PC-3 (cell line): ENCODE measurements around the gene RHOB. TPM values are rescaled to one million over a fixed set of nuclear protein-coding genes. Genes with fewer than 3 reads are reported as not detected.
A peak's percentile ranks its signal among the peaks of the same experiment; 100 is the strongest.

Experiments
- ATAC-seq: fragments of 200-7000 bp; cut with Tn5 transposase; 2 replicates; pipeline ENCODE4 v1.9.1; 2020; ENCODE audit warnings: mild to moderate bottlenecking, moderate library complexity
- BruUV-seq: library from RNA; stranded (reverse); fragments of 400-500 nt; replicated peaks from 2 replicates; lab custom pipeline; 2021; lab: Mats Ljungman, UMichigan
- CTCF ChIA-PET: fragments of 300-600 bp; sonication (Branson Sonifier 250); formaldehyde crosslinking; loops from one replicate; lab custom pipeline; 2022; ENCODE audit warnings: antibody characterized with exemption; lab: Charles Lee
- POLR2A ChIA-PET: fragments of 300-600 bp; sonication (Branson Sonifier 250); formaldehyde crosslinking; loops from one replicate; lab custom pipeline; 2022; ENCODE audit warnings: antibody characterized with exemption; ENCODE audit not compliant: unreplicated experiment; lab: Charles Lee
- DNase-seq: peaks from one replicate; pipeline ENCODE4 v3.0.0-alpha.2; 2015
- H2AFZ ChIP-seq: fragments of 300-600 bp; sonication (generic); 2 replicates; pipeline ENCODE4 v1.6.0; 2016; ENCODE audit warnings: antibody characterized with exemption, low read length
- H3F3A ChIP-seq: fragments of 300-600 bp; sonication (generic); one replicate; pipeline ENCODE4 v1.6.0; 2017; ENCODE audit warnings: antibody characterized with exemption, low read length, control low read depth, mild to moderate bottlenecking; ENCODE audit not compliant: unreplicated experiment
- H3K27ac ChIP-seq: fragments of 300-600 bp; sonication (generic); 2 replicates; pipeline ENCODE4 v1.5.1; 2016; ENCODE audit warnings: mild to moderate bottlenecking, low read length
- H3K27me3 ChIP-seq: fragments of 300-600 bp; sonication (generic); 2 replicates; pipeline ENCODE4 v1.6.1; 2016; ENCODE audit warnings: low read length, mixed read lengths
- H3K36me3 ChIP-seq: fragments of 300-600 bp; sonication (generic); 2 replicates; pipeline ENCODE4 v1.6.1; 2016; ENCODE audit warnings: low read depth, mixed run types, low read length, mixed read lengths
- H3K4me1 ChIP-seq: fragments of 300-600 bp; sonication (generic); 2 replicates; pipeline ENCODE4 v1.5.1; 2016; ENCODE audit warnings: low read length; ENCODE audit not compliant: insufficient read depth
- H3K4me2 ChIP-seq: fragments of 300-600 bp; sonication (generic); 2 replicates; pipeline ENCODE4 v1.6.0; 2016; ENCODE audit warnings: low read length
- H3K4me3 ChIP-seq: fragments of 300-600 bp; sonication (generic); 2 replicates; pipeline ENCODE4 v1.5.1; 2016; ENCODE audit warnings: mild to moderate bottlenecking, low read length, mixed read lengths
- H3K79me2 ChIP-seq: fragments of 300-600 bp; sonication (generic); 2 replicates; pipeline ENCODE4 v1.6.1; 2017; ENCODE audit warnings: low read length, mixed read lengths
- H3K9ac ChIP-seq: fragments of 300-600 bp; sonication (generic); 2 replicates; pipeline ENCODE4 v1.6.0; 2016; ENCODE audit warnings: mild to moderate bottlenecking, low read length
- H3K9me2 ChIP-seq: fragments of 300-600 bp; sonication (generic); replicated peaks from 2 replicates; pipeline ENCODE4 v1.6.1; 2016; ENCODE audit warnings: mixed run types, low read length, mixed read lengths
- H3K9me3 ChIP-seq: fragments of 300-600 bp; sonication (generic); 2 replicates; pipeline ENCODE4 v1.6.1; 2016; ENCODE audit warnings: low read length, mixed read lengths
- H4K20me1 ChIP-seq: fragments of 300-600 bp; sonication (generic); 2 replicates; pipeline ENCODE4 v1.6.1; 2016; ENCODE audit warnings: low read length, mixed read lengths
- EZH2 ChIP-seq: fragments of 300-600 bp; sonication (generic); IDR thresholded peaks from one replicate; pipeline ENCODE4 v1.6.1; 2017; ENCODE audit warnings: antibody characterized with exemption, mild to moderate bottlenecking, low read length; ENCODE audit not compliant: unreplicated experiment
- EZH2phosphoT487 ChIP-seq: fragments of 300-600 bp; sonication (generic); IDR thresholded peaks from 2 replicates; pipeline ENCODE4 v1.6.1; 2018; ENCODE audit warnings: mild to moderate bottlenecking, antibody characterized with exemption, low read length, borderline replicate concordance
- intact Hi-C: fragments of 100-400 bp; cut with micrococcal nuclease; formaldehyde crosslinking; loops from 2 replicates; pipeline ENCODE4 v1.9.0; 2023
- total RNA-seq: library from RNA; depleted of rRNA; stranded (reverse); fragments of >200 nt; gene quantifications from 2 replicates; pipeline ENCODE4 v1.2.3, GENCODE V29; 2014
- TF ChIP-seq, protein P1 (sequence below): fragments of 300-600 bp; sonication (generic); conservative IDR thresholded peaks from 2 replicates; pipeline ENCODE4 v1.5.1; 2017; ENCODE audit warnings: antibody characterized with exemption, low read depth, mild to moderate bottlenecking, low read length

Gene RHOB
- total RNA-seq, 1 experiment from 2014 or later: 88.5 TPM

DNA sequence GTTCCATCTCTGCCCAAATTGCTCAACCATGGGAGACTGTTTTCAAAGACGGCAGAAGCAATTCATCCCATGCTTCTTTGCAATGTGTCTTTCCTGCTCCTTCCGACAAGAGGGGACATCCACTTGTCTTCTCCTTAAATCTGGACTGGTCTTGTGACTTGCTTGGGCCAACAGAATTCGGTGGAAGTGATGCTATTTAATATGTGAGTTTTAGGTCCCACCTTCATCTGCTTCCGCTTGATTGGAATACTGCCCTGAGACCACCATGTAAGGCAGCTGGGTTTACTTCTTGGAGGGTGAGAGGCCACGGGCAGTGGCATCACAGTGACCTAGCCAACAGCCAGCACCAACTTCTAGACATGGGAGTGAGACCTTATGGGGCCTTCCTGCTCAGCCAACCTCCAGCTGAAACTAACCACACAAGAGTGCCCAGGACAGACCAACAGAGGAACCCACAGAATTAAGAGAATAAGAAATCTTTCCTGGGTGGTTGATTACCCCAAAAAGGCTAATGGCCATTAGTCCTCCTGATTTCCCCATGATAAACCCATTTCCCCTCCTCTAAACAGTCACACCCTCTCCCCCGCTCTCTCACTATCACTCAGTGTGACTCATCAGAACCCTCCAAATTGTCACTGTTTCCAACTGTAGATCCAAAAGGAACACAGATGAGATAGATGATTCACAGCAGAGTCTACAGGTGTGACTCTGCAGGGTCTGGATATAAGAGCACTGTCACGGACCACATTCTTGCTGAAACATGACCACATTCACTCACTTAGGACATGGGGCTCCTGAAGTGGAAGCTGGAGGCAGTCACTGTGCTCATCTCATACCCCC, 16.2 kb upstream of the RHOB start:
- H3K9me2 ChIP-seq: no peaks in the 10 kb centered on the region
- DNase-seq: peak; percentile 81
- BruUV-seq: no TSS peak

DNA sequence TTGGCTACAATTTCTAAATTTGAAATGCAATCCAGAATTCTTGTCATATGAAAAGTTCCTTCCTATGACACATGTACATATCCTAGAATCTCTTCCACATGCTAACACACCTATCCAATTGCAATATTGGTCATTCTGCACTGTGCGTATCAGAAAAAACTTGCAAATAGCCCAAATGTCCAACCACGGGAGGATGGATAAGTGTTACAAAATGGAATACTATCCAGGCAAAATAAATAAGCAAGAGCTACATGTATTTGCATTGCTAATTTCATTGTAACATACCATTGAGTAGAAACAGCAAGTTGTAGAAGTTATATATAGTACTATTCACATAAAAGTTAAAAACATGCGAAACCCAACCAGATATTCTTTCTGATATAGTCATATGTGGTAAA, 15.6 kb upstream of the RHOB start:
- ATAC-seq (no peak), DNase-seq (no peak)
- no peaks in the 10 kb centered on the region for H3K9me3 ChIP-seq
- H3K4me3 ChIP-seq: no peak overlapping the region
- H3K4me1 ChIP-seq: peaks cover 12% of the 10 kb centered on the region
- ChIA-PET CTCF (no interaction called here), POLR2A (no interaction called here)
- peak overlapping the region; percentile 5; the same call in 1 of the 2 replicates for H3K4me2 ChIP-seq
- TF ChIP-seq, protein P1, sequence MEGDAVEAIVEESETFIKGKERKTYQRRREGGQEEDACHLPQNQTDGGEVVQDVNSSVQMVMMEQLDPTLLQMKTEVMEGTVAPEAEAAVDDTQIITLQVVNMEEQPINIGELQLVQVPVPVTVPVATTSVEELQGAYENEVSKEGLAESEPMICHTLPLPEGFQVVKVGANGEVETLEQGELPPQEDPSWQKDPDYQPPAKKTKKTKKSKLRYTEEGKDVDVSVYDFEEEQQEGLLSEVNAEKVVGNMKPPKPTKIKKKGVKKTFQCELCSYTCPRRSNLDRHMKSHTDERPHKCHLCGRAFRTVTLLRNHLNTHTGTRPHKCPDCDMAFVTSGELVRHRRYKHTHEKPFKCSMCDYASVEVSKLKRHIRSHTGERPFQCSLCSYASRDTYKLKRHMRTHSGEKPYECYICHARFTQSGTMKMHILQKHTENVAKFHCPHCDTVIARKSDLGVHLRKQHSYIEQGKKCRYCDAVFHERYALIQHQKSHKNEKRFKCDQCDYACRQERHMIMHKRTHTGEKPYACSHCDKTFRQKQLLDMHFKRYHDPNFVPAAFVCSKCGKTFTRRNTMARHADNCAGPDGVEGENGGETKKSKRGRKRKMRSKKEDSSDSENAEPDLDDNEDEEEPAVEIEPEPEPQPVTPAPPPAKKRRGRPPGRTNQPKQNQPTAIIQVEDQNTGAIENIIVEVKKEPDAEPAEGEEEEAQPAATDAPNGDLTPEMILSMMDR: no peak
- no peak for TF ChIP-seq EZH2phosphoT487
- no peak for TF ChIP-seq EZH2
- intact Hi-C loops: no loop called here
- H4K20me1 ChIP-seq: no peaks in the 10 kb centered on the region
- H3K9ac ChIP-seq: no peak overlapping the region
- H3K79me2 ChIP-seq: no peaks in the 10 kb centered on the region
- no peaks in the 10 kb centered on the region for H3K27me3 ChIP-seq
- no peak overlapping the region for H2AFZ ChIP-seq
- 0 out of 2 replicates have a peak overlapping the region, but pooled peaks have one; percentile 8 for H3K27ac ChIP-seq
- no peaks in the 10 kb centered on the region for H3K36me3 ChIP-seq
- no peaks in the 10 kb centered on the region for H3K9me2 ChIP-seq
- no TSS peak for BruUV-seq
- no peaks in the 10 kb centered on the region for H3F3A ChIP-seq

More for the DNA sequence above, 16.2 kb upstream of the RHOB start:
- no peak overlapping the region for H3K4me3 ChIP-seq
- no peak overlapping the region for H2AFZ ChIP-seq
- H3K9ac ChIP-seq: no peak overlapping the region
- no peaks in the 10 kb centered on the region for H3K9me3 ChIP-seq
- H3K79me2 ChIP-seq: no peaks in the 10 kb centered on the region
- TF ChIP-seq EZH2: no peak
- TF ChIP-seq, protein P1: no peak
- TF ChIP-seq EZH2phosphoT487: no peak
- ChIA-PET POLR2A (no interaction called here), CTCF (no interaction called here)
- H3F3A ChIP-seq: no peaks in the 10 kb centered on the region
- peak overlapping the region; percentile 8; the same call in 1 of the 2 replicates for H3K27ac ChIP-seq
- H4K20me1 ChIP-seq: no peaks in the 10 kb centered on the region
- peak overlapping the region; percentile 5; the same call in 1 of the 2 replicates for H3K4me2 ChIP-seq
- H3K36me3 ChIP-seq: no peaks in the 10 kb centered on the region
- peaks cover 12% of the 10 kb centered on the region for H3K4me1 ChIP-seq
- H3K27me3 ChIP-seq: no peaks in the 10 kb centered on the region
- ATAC-seq: peak; percentile 72
- intact Hi-C loops: no loop called here

DNA sequence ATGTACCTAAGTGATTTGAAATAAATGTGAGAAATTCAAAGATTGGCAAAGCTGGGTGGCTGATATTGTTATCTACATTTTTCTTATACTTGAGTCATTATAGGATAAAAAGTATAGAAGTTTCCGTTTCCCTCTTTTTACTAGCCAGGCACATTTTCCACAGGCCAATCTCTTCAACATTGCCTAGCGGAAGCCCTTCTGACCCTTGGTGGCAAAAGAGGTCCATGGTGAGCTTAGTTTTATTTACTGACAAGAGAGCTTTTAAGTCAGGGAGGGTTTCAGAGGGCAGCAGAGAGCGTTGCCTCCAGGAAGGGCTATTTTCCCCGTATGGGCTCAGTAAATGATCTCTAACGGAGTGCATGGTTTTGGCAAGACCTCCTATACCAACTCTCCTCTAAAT, 15.1 kb upstream of the RHOB start:
- ChIA-PET POLR2A (no interaction called here), CTCF (no interaction called here)
- no peaks in the 10 kb centered on the region for H3K36me3 ChIP-seq
- no peaks in the 10 kb centered on the region for H3F3A ChIP-seq
- no peaks in the 10 kb centered on the region for H3K9me3 ChIP-seq
- no peak for ATAC-seq
- H3K9ac ChIP-seq: no peak overlapping the region
- intact Hi-C loops: no loop called here
- no peaks in the 10 kb centered on the region for H3K79me2 ChIP-seq
- no peak for DNase-seq
- no peaks in the 10 kb centered on the region for H3K9me2 ChIP-seq
- no peak overlapping the region for H3K4me2 ChIP-seq
- H3K4me1 ChIP-seq: peaks cover 12% of the 10 kb centered on the region
- BruUV-seq: no TSS peak
- H3K4me3 ChIP-seq: no peak overlapping the region
- H3K27ac ChIP-seq: no peak overlapping the region
- H4K20me1 ChIP-seq: no peaks in the 10 kb centered on the region
- TF ChIP-seq, protein P1: no peak
- no peak for TF ChIP-seq EZH2
- TF ChIP-seq EZH2phosphoT487: no peak
- H2AFZ ChIP-seq: no peak overlapping the region
- H3K27me3 ChIP-seq: no peaks in the 10 kb centered on the region
